HG03196 (cell line): ENCODE measurements around the gene AGMO.

Source experiments
- ATAC-seq: cut with Tn5 transposase; IDR thresholded peaks from one replicate; pipeline ENCODE4 v1.9.1; 2021; ENCODE audit not compliant: unreplicated experiment

The AGMO gene

DNA sequence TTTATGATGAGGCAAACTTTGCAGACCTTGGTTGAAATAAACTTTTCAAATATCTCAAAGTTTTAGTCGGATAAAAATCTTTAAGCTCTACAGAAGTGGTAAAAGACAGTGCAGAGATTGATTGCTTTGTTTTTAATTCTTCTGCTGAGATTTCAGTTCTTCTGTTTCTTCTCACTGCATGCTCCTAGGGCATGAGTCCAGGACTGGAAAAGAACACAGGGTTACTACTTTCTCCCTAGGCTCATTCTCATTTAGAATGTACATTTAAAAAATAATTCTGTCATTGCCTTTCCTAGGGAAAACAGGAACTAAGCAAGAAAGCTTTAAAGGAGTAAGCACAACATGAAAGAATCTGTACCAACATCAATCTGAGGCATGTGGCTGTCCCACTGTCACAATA lies 402.6 kb downstream of the AGMO start:
- ATAC-seq: no peak

DNA sequence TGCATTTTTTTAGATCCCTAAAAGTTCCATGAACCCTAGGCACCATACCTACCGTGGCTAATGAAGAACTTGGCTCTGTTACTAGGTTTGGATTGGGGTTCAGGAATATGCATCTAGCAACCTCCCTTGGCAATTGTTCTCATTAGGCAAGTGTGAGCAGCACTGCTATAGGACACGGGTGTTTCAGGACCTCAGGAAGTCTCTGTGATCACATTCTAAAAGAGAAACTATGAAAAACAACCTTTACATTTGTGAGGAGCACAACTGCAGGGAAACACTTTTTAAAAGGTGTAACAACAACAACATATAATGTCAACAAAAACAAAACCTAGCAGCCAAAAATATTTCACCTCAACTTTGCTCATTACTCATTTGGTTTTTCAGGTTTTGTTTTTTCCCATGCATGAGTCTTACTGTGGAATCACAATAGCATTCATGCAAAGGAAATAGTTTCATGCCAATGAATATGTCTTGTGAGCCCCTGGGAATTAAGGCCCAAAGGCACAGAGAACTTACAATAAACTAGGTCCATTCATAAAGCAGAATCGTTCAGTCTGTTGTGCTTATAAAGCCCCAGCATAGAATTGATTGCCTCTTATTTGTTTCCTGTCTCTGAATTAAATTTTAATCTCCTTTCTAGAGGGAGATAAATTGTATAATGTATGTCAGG lies 403.5 kb downstream of the AGMO start:
- no peak for ATAC-seq
